Esophagus muscularis mucosa (tissue), 4 donors: Measurements from ENCODE around the gene CD3E. TPM values are rescaled to one million over a fixed set of nuclear protein-coding genes. Genes with fewer than 3 reads are reported as not detected.

Experiments used
- DNase-seq: peaks from one replicate; pipeline ENCODE4 v3.0.0-alpha.2; 2017; ENCODE audit errors: extremely low spot score
- H3K27ac ChIP-seq, 4 donors: fragments of 200-600 bp; sonication (generic); replicated peaks in 1 of 4; 1 replicate in 3 of 4; 2 replicates in 1 of 4; pipeline ENCODE4 v1.5.1; 2016 to 2019; ENCODE audit warnings: mild to moderate bottlenecking in 1 of 4
- H3K27me3 ChIP-seq, 4 donors: fragments of 200-600 bp; sonication (generic); one replicate each; pipeline versions ENCODE4 v1.5.1 to v1.6.0; 2016 to 2019
- H3K36me3 ChIP-seq, 4 donors: fragments of 200-600 bp; sonication (generic); one replicate each; pipeline ENCODE4 v1.5.1; 2016 to 2019
- H3K4me1 ChIP-seq, 4 donors: fragments of 200-600 bp; sonication (generic); one replicate each; pipeline ENCODE4 v1.5.1; 2016 to 2019
- H3K4me3 ChIP-seq, 4 donors: fragments of 200-600 bp; sonication (generic); 1 replicate in 2 of 4; 2 replicates in 2 of 4; pipeline ENCODE4 v1.5.1; 2016 to 2019; ENCODE audit warnings: mild to moderate bottlenecking in 4 of 4, moderate library complexity in 1 of 4
- H3K9me3 ChIP-seq, 4 donors: fragments of 200-600 bp; sonication (generic); 1 replicate in 3 of 4; 2 replicates in 1 of 4; pipeline ENCODE4 v1.5.1; 2016 to 2019
- CTCF ChIP-seq, 3 experiments: fragments of 200-600 bp in 2 of 3; fragments of 450-650 bp in 1 of 3; sonication (generic) in 2 of 3; IDR thresholded peaks; one replicate each; pipeline ENCODE4 v1.5.1; 2017 to 2019; ENCODE audit warnings: antibody characterized with exemption in 3 of 3, mild to moderate bottlenecking in 2 of 3, moderate library complexity in 1 of 3
- EP300 ChIP-seq: sonication (generic); formaldehyde crosslinking; IDR thresholded peaks from one replicate; pipeline ENCODE4 v1.6.1; 2017; ENCODE audit warnings: antibody characterized with exemption
- POLR2A ChIP-seq: fragments of 450-650 bp; IDR thresholded peaks from one replicate; pipeline ENCODE4 v1.6.1; 2017; ENCODE audit warnings: antibody characterized with exemption, moderate library complexity, mild to moderate bottlenecking, low read depth
- POLR2AphosphoS5 ChIP-seq, 2 donors: sonication (generic); formaldehyde crosslinking; IDR thresholded peaks; one replicate each; pipeline ENCODE4 v1.6.1; 2017; ENCODE audit warnings: antibody characterized with exemption in 2 of 2
- WGBS: methylation state at CpG from one replicate; pipeline ENCODE4 v1.1.5; 2018; 5-methylcytosine and 5-hydroxymethylcytosine counted together
- intact Hi-C: fragments of 100-400 bp; cut with DNase I; formaldehyde crosslinking; loops from one replicate; pipeline ENCODE4 v1.15.1; 2023
- total RNA-seq, 4 donors: library from RNA; depleted of rRNA; stranded (reverse); fragments of >200 nt; gene quantifications; one replicate each; pipeline versions ENCODE4 v1.1.0 to v1.2.1, GENCODE V29; 2016

CD3E gene
- total RNA-seq, 4 donors from 2014 or later: 0.42 to 2.8 (median 0.96) TPM

- Histone ChIP-seq H3K4me1 (peaks cover 0 to 5% (median 2%) of the 10 kb centered on the region in 4 donors), H3K36me3 (no peaks in the 10 kb centered on the region), H3K27me3 (peaks cover 0 to 51% (median 2%) of the 10 kb centered on the region in 4 donors), H3K9me3 (no peaks in the 10 kb centered on the region), H3K27ac (no peak overlapping the region), H3K4me3 (no peak overlapping the region)
- TF ChIP-seq POLR2AphosphoS5 (IDR thresholded peaks at IDR 0.05) (no peak), EP300 (no peak), POLR2A (no peak), CTCF (IDR thresholded peaks at IDR 0.05) (no peak)
- WGBS: 71% methylated on average over 2 of the region's 2 CpGs
- intact Hi-C loops: no loop called here
- no peak for DNase-seq
Observed at GRCh38 chr11:118274186-118274585, 30.3 kb upstream of the CD3E start.

GRCh38 chr11:118275176-118275575 is 29.4 kb upstream of the CD3E start:
- Histone ChIP-seq H3K9me3 (no peaks in the 10 kb centered on the region), H3K4me3 (no peak overlapping the region), H3K4me1 (peaks cover 0 to 5% (median 2%) of the 10 kb centered on the region in 4 donors), H3K27me3 (peaks cover 0 to 44% (median 2%) of the 10 kb centered on the region in 4 donors), H3K27ac (peak overlapping the region; percentile 41 to 56 (median 48)), H3K36me3 (no peaks in the 10 kb centered on the region)
- no peak for DNase-seq
- intact Hi-C loops: no loop called here
- no peak for TF ChIP-seq CTCF (IDR thresholded peaks at IDR 0.05)
- no peak for TF ChIP-seq EP300
- TF ChIP-seq POLR2A: no peak
- peak; percentile 49 for TF ChIP-seq POLR2AphosphoS5 (IDR thresholded peaks at IDR 0.05)
- 53% methylated on average over 4 of the region's 4 CpGs for WGBS

GRCh38 chr11:118276422-118276821 is 28.1 kb upstream of the CD3E start:
- no peak overlapping the region for H3K4me3 ChIP-seq
- TF ChIP-seq CTCF (IDR thresholded peaks at IDR 0.05) (no peak), POLR2A (no peak), EP300 (no peak), POLR2AphosphoS5 (IDR thresholded peaks at IDR 0.05) (no peak)

GRCh38 chr11:118277312-118277711 is 27.2 kb upstream of the CD3E start:
- intact Hi-C loops: no loop called here
- H3K4me1 ChIP-seq: peaks cover 0 to 5% (median 2%) of the 10 kb centered on the region in 4 donors
- no peaks in the 10 kb centered on the region for H3K9me3 ChIP-seq
- peak overlapping the region in 2 of 4 donors; percentile 7 to 13 for H3K27ac ChIP-seq
- 85% methylated on average over 1 of the region's 1 CpG for WGBS
- H3K36me3 ChIP-seq: no peaks in the 10 kb centered on the region
- H3K27me3 ChIP-seq: peaks cover 0 to 39% (median 2%) of the 10 kb centered on the region in 4 donors
- TF ChIP-seq EP300 (no peak), POLR2AphosphoS5 (IDR thresholded peaks at IDR 0.05) (peak in 1 of 2 donors; percentile 69)
- peak; percentile 84 for DNase-seq
- no peak overlapping the region for H3K4me3 ChIP-seq

More at GRCh38 chr11:118276422-118276821, 28.1 kb upstream of the CD3E start:
- intact Hi-C loops: no loop called here
- Histone ChIP-seq H3K9me3 (no peaks in the 10 kb centered on the region), H3K27me3 (peaks cover 0 to 44% (median 2%) of the 10 kb centered on the region in 4 donors), H3K36me3 (no peaks in the 10 kb centered on the region), H3K4me1 (peaks cover 0 to 5% (median 2%) of the 10 kb centered on the region in 4 donors), H3K27ac (no peak overlapping the region)
- peak; percentile 80 for DNase-seq
- 67% methylated on average over 1 of the region's 1 CpG for WGBS

GRCh38 chr11:118281284-118281683 is 23.2 kb upstream of the CD3E start:
- WGBS: 97% methylated on average over 1 of the region's 1 CpG
- intact Hi-C loops: no loop called here
- H3K27ac ChIP-seq: no peak overlapping the region
- peaks cover 0 to 15% (median 2%) of the 10 kb centered on the region in 4 donors for H3K27me3 ChIP-seq
- H3K4me3 ChIP-seq: no peak overlapping the region
- H3K9me3 ChIP-seq: no peaks in the 10 kb centered on the region
- H3K36me3 ChIP-seq: no peaks in the 10 kb centered on the region
- no peak for TF ChIP-seq EP300
- no peak for TF ChIP-seq CTCF (IDR thresholded peaks at IDR 0.05)
- no peak for TF ChIP-seq POLR2A
- TF ChIP-seq POLR2AphosphoS5 (IDR thresholded peaks at IDR 0.05): no peak
- H3K4me1 ChIP-seq: peaks cover 0 to 4% (median 0%) of the 10 kb centered on the region in 4 donors
- no peak for DNase-seq
